ENCODE results near the gene ELFN1.

- TF ChIP-seq, protein P1, sequence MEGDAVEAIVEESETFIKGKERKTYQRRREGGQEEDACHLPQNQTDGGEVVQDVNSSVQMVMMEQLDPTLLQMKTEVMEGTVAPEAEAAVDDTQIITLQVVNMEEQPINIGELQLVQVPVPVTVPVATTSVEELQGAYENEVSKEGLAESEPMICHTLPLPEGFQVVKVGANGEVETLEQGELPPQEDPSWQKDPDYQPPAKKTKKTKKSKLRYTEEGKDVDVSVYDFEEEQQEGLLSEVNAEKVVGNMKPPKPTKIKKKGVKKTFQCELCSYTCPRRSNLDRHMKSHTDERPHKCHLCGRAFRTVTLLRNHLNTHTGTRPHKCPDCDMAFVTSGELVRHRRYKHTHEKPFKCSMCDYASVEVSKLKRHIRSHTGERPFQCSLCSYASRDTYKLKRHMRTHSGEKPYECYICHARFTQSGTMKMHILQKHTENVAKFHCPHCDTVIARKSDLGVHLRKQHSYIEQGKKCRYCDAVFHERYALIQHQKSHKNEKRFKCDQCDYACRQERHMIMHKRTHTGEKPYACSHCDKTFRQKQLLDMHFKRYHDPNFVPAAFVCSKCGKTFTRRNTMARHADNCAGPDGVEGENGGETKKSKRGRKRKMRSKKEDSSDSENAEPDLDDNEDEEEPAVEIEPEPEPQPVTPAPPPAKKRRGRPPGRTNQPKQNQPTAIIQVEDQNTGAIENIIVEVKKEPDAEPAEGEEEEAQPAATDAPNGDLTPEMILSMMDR (conservative IDR thresholded peaks at IDR 0.05; ENCODE audit: low read depth, low read length), result no peak
- no peak for TF ChIP-seq EZH2 (IDR thresholded peaks at IDR 0.05; ENCODE audit: low read length, unreplicated experiment)
- no peak for TF ChIP-seq EZH2phosphoT487 (IDR thresholded peaks at IDR 0.05; ENCODE audit: borderline replicate concordance, low read length)
Observed at GRCh38 chr7:1787681-1788235, 117.7 kb downstream of the ELFN1 start.
